H9 (cell line): ENCODE results near the gene TAF4B. TPM values are rescaled to one million over a fixed set of nuclear protein-coding genes. Genes with fewer than 3 reads are reported as not detected.

ENCODE experiments used
- DNase-seq: peaks from one replicate; pipeline ENCODE4 v3.0.0-alpha.2; 2017
- H2AFZ ChIP-seq: one replicate; pipeline ENCODE4 v1.6.1; 2013; ENCODE audit warnings: mild to moderate bottlenecking, low read length, control low read depth, moderate library complexity
- H2AK5ac ChIP-seq: 2 replicates; pipeline ENCODE4 v1.6.1; 2013; ENCODE audit warnings: low read length, control low read depth, mixed read lengths; ENCODE audit not compliant: insufficient read length
- H2BK120ac ChIP-seq: one replicate; pipeline ENCODE4 v1.6.1; 2013; ENCODE audit warnings: low read depth, mild to moderate bottlenecking, low read length, control low read depth, inconsistent platforms; ENCODE audit not compliant: poor library complexity, severe bottlenecking
- H2BK12ac ChIP-seq: 2 replicates; pipeline ENCODE4 v1.6.1; 2013; ENCODE audit warnings: low read length, control low read depth, mixed read lengths, low read depth; ENCODE audit not compliant: insufficient read length
- H2BK15ac ChIP-seq: 2 replicates; pipeline ENCODE4 v1.6.1; 2013; ENCODE audit warnings: low read depth, low read length, control low read depth
- H2BK20ac ChIP-seq: one replicate; pipeline ENCODE4 v1.6.1; 2013; ENCODE audit warnings: low read depth, mild to moderate bottlenecking, low read length, control low read depth, inconsistent platforms; ENCODE audit not compliant: poor library complexity, severe bottlenecking
- H2BK5ac ChIP-seq: 2 replicates; pipeline ENCODE4 v1.6.1; 2013; ENCODE audit warnings: low read length, control low read depth, mixed read lengths; ENCODE audit not compliant: insufficient read length
- H3K14ac ChIP-seq: 2 replicates; pipeline ENCODE4 v1.6.1; 2013; ENCODE audit warnings: low read length, control low read depth; ENCODE audit not compliant: insufficient read depth
- H3K18ac ChIP-seq: 2 replicates; pipeline ENCODE4 v1.6.1; 2013; ENCODE audit warnings: low read depth, mild to moderate bottlenecking, mixed read lengths, low read length, control low read depth; ENCODE audit not compliant: insufficient read length
- H3K23ac ChIP-seq: 2 replicates; pipeline ENCODE4 v1.6.1; 2013; ENCODE audit warnings: low read length, control low read depth, mixed read lengths, low read depth; ENCODE audit not compliant: insufficient read length
- H3K23me2 ChIP-seq: 2 replicates; pipeline ENCODE4 v1.6.1; 2013; ENCODE audit warnings: low read depth, mild to moderate bottlenecking, mixed read lengths, low read length, control low read depth; ENCODE audit not compliant: insufficient read length, poor library complexity, severe bottlenecking
- H3K27ac ChIP-seq: 2 replicates; pipeline ENCODE4 v1.5.1; 2013; ENCODE audit warnings: low read length, control low read depth, mixed read lengths, low read depth; ENCODE audit not compliant: insufficient read length
- H3K27me3 ChIP-seq: 2 replicates; pipeline ENCODE4 v1.6.1; 2013; ENCODE audit warnings: low read length, control low read depth, inconsistent platforms; ENCODE audit not compliant: insufficient read depth
- H3K4ac ChIP-seq: 2 replicates; pipeline ENCODE4 v1.6.1; 2013; ENCODE audit warnings: low read depth, mild to moderate bottlenecking, control low read depth, inconsistent platforms, low read length, moderate library complexity
- H3K4me1 ChIP-seq: 2 replicates; pipeline ENCODE4 v1.6.1; 2013; ENCODE audit warnings: low read length, control low read depth, inconsistent platforms; ENCODE audit not compliant: insufficient read depth
- H3K4me2 ChIP-seq: 2 replicates; pipeline ENCODE4 v1.6.1; 2013; ENCODE audit warnings: low read length, control low read depth, mixed read lengths; ENCODE audit not compliant: insufficient read length, insufficient read depth
- H3K56ac ChIP-seq: 2 replicates; pipeline ENCODE4 v1.6.1; 2013; ENCODE audit warnings: low read depth, mild to moderate bottlenecking, mixed read lengths, low read length, control low read depth; ENCODE audit not compliant: insufficient read length
- H3K79me1 ChIP-seq: 2 replicates; pipeline ENCODE4 v1.6.1; 2013; ENCODE audit warnings: low read depth, mild to moderate bottlenecking, moderate library complexity, low read length, control low read depth, inconsistent platforms; ENCODE audit not compliant: insufficient read depth, poor library complexity, severe bottlenecking
- H3K79me2 ChIP-seq: 2 replicates; pipeline ENCODE4 v1.6.1; 2013; ENCODE audit warnings: low read length, control low read depth, inconsistent platforms; ENCODE audit not compliant: insufficient read depth
- H3K9ac ChIP-seq: 2 replicates; pipeline ENCODE4 v1.6.1; 2013; ENCODE audit warnings: low read length, control low read depth, mixed read lengths; ENCODE audit not compliant: insufficient read length; ENCODE audit errors: extremely low read depth
- H3K9me3 ChIP-seq: one replicate; pipeline ENCODE4 v1.6.1; 2013; ENCODE audit warnings: low read depth, low read length, inconsistent platforms; ENCODE audit not compliant: control insufficient read depth
- H3T11ph ChIP-seq: one replicate; pipeline ENCODE4 v1.6.1; 2013; ENCODE audit warnings: mild to moderate bottlenecking, low read length, control low read depth, inconsistent platforms
- H4K20me1 ChIP-seq: one replicate; pipeline ENCODE4 v1.6.1; 2013; ENCODE audit not compliant: control insufficient read depth, insufficient read length, insufficient read depth
- H4K5ac ChIP-seq: 2 replicates; pipeline ENCODE4 v1.6.1; 2013; ENCODE audit warnings: low read depth, mild to moderate bottlenecking, mixed read lengths, low read length, control low read depth; ENCODE audit not compliant: insufficient read length
- H4K8ac ChIP-seq: replicated peaks from 2 replicates; pipeline ENCODE4 v1.6.1; 2013; ENCODE audit warnings: low read length, control low read depth, mixed read lengths, low read depth; ENCODE audit not compliant: insufficient read length
- H4K91ac ChIP-seq: 2 replicates; pipeline ENCODE4 v1.6.1; 2013; ENCODE audit warnings: low read depth, mild to moderate bottlenecking, moderate library complexity, mixed read lengths, low read length, control low read depth; ENCODE audit not compliant: insufficient read length
- H3K27ac Mint-ChIP-seq, 3 experiments: 2 replicates in 2 of 3; 3 replicates in 1 of 3; pipeline ENCODE4 v1.8.0; 2020 to 2021; ENCODE audit warnings: mixed read lengths in 3 of 3, mild to moderate bottlenecking in 1 of 3, moderate library complexity in 1 of 3
- H3K27me3 Mint-ChIP-seq: 2 replicates; pipeline ENCODE4 v1.8.0; 2021; ENCODE audit warnings: low read depth, mild to moderate bottlenecking, moderate library complexity, mixed read lengths
- H3K36me3 Mint-ChIP-seq, 3 experiments: 2 replicates in 2 of 3; 3 replicates in 1 of 3; pipeline ENCODE4 v1.8.0; 2020 to 2021; ENCODE audit warnings: low read depth in 3 of 3, mixed read lengths in 3 of 3; ENCODE audit not compliant: insufficient read depth in 1 of 3
- H3K4me1 Mint-ChIP-seq, 2 experiments: 2 replicates each; pipeline ENCODE4 v1.8.0; 2020; ENCODE audit warnings: mixed read lengths in 2 of 2
- H3K4me3 Mint-ChIP-seq, 2 experiments: 2 replicates in 1 of 2; 3 replicates in 1 of 2; pipeline ENCODE4 v1.8.0; 2020 to 2021; ENCODE audit warnings: mild to moderate bottlenecking in 2 of 2, mixed read lengths in 2 of 2, moderate library complexity in 1 of 2
- H3K9me3 Mint-ChIP-seq, 2 experiments: 2 replicates in 1 of 2; 3 replicates in 1 of 2; pipeline ENCODE4 v1.8.0; 2020; ENCODE audit warnings: mild to moderate bottlenecking in 2 of 2, mixed read lengths in 2 of 2, moderate library complexity in 1 of 2
- CTCF ChIP-seq: fragments of 200-600 bp; sonication (generic); conservative IDR thresholded peaks from 3 replicates; pipeline ENCODE4 v1.8.0; 2021; ENCODE audit warnings: antibody characterized with exemption, mild to moderate bottlenecking
- WGBS: extraction: QIAGEN DNeasy Blood & Tissue Kit; methylation state at CpG from one replicate; pipeline ENCODE4 v1.1.7; 2013; ENCODE audit warnings: missing lambda C conversion rate, low lambda C conversion rate, mixed read lengths; ENCODE audit not compliant: insufficient read length; ENCODE audit errors: extremely low coverage; 5-methylcytosine and 5-hydroxymethylcytosine counted together
- total RNA-seq: library from RNA; stranded (reverse); gene quantifications from 2 replicates; pipeline ENCODE4 v1.2.1, GENCODE V29; 2021

The TAF4B gene
- total RNA-seq, 1 experiment from 2014 or later: 19.8 TPM

DNA sequence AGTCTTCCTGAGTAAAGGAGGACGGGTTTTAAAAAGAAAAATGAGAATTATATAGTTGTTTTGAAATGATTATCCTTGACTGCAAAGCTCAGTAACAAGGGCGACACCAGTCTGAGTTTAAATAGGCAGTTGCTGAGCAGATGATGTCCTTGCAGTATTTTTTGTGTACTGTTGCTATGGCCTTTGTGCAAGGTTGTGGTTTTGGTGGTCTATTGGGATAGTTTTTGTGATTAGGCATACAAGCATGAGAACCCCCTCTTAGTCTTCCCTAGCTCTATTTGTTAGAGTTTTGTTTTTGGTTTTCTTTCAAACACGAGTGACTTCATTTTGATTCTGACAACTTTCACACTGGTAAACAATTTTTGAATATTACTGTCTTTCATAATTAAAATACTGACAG, 64.1 kb downstream of the TAF4B start:
- H2BK120ac ChIP-seq: no peak overlapping the region
- no peaks in the 10 kb centered on the region for H3K23me2 ChIP-seq
- no peak overlapping the region for H3K4ac ChIP-seq
- no peak overlapping the region for H3K56ac ChIP-seq
- H3K14ac ChIP-seq: no peak overlapping the region
- H4K5ac ChIP-seq: no peak overlapping the region
- H3K79me1 ChIP-seq: no peaks in the 10 kb centered on the region
- no peak overlapping the region for H2BK20ac ChIP-seq
- no peak for DNase-seq
- H2AFZ ChIP-seq: no peak overlapping the region
- no peak overlapping the region for H4K91ac ChIP-seq
- H3K4me1 Mint-ChIP-seq: no peaks in the 10 kb centered on the region
- peaks cover 2% of the 10 kb centered on the region; the same call in 1 of the 2 replicates for H3K79me2 ChIP-seq
- H3K27me3 ChIP-seq: no peaks in the 10 kb centered on the region
- no peak overlapping the region for H2BK5ac ChIP-seq
- no peaks in the 10 kb centered on the region for H4K20me1 ChIP-seq
- H4K8ac ChIP-seq: no peak overlapping the region
- no peaks in the 10 kb centered on the region for H3K27me3 Mint-ChIP-seq
- WGBS: no CpG with 5 or more reads among the region's 3 CpGs
- H3K4me3 Mint-ChIP-seq: no peak overlapping the region
- no peak overlapping the region for H3K27ac Mint-ChIP-seq
- H3K4me2 ChIP-seq: no peak overlapping the region
- no peak overlapping the region for H3K18ac ChIP-seq
- H3K9me3 Mint-ChIP-seq: no peaks in the 10 kb centered on the region
- no peak for TF ChIP-seq CTCF
- no peak overlapping the region for H2BK12ac ChIP-seq
- H3K9me3 ChIP-seq: no peaks in the 10 kb centered on the region
- H3K27ac ChIP-seq: no peak overlapping the region
- H2BK15ac ChIP-seq: no peak overlapping the region
- H3K9ac ChIP-seq: no peak overlapping the region
- H3K36me3 Mint-ChIP-seq: peaks cover 7 to 42% (median 11%) of the 10 kb centered on the region in 3 experiments; a peak in 6 of 7 replicates
- H3K4me1 ChIP-seq: no peaks in the 10 kb centered on the region
- no peak overlapping the region for H3K23ac ChIP-seq
- H2AK5ac ChIP-seq: no peak overlapping the region
- H3T11ph ChIP-seq: no peak overlapping the region
